Right ventricle myocardium superior (tissue), 1 donor: ENCODE data around the gene COPE. TPM values are rescaled to one million over a fixed set of nuclear protein-coding genes. Genes with fewer than 3 reads are reported as not detected.

Experiments used
- ATAC-seq: fragments of 200-7000 bp; cut with Tn5 transposase; one replicate; pipeline ENCODE4 v1.9.1; 2020; ENCODE audit warnings: mild to moderate bottlenecking; ENCODE audit not compliant: poor library complexity
- DNase-seq: peaks from one replicate; pipeline ENCODE4 v3.0.0-alpha.2; 2020
- intact Hi-C: fragments of 100-400 bp; cut with DNase I; formaldehyde crosslinking; loops from one replicate; pipeline ENCODE4 v1.11.2; 2022
- total RNA-seq: library from RNA; stranded (reverse); fragmentation: NEBNext Ultra II Directional; extraction: Animal tissue kit (Norgen Biotek cat#: 25700); gene quantifications from one replicate; pipeline ENCODE4 v1.2.1, GENCODE V29; 2021
- donor health status: DM: no; HTN: yes; CAD: no; lungs with severe emphysema.

Gene COPE
- total RNA-seq, 1 donor from 2014 or later, result 121 TPM

GRCh38 chr19:18861235-18861634 lies 58.0 kb downstream of the COPE start:
- intact Hi-C loops, result loop anchor here (10.0 kb wide), 1 partner anchor 406 kb away; no protein-coding TSS in a partner anchor
- DNase-seq, result no peak
- no peak for ATAC-seq

GRCh38 chr19:18860725-18861124 lies 58.5 kb downstream of the COPE start:
- intact Hi-C loops, result loop anchor here (10.0 kb wide), 1 partner anchor 406 kb away; no protein-coding TSS in a partner anchor
- ATAC-seq (no peak), DNase-seq (no peak)

- ATAC-seq (no peak), DNase-seq (no peak)
- intact Hi-C loops, result loop anchor here (10.0 kb wide), 1 partner anchor 406 kb away; no protein-coding TSS in a partner anchor
Observed at GRCh38 chr19:18860302-18860700, 58.9 kb downstream of the COPE start.

- no peak for DNase-seq
- intact Hi-C loops, result loop anchor here (10.0 kb wide), 1 partner anchor 405 kb away; no protein-coding TSS in a partner anchor
- ATAC-seq, result peak; percentile 5
Observed at GRCh38 chr19:18859676-18860301, 59.4 kb downstream of the COPE start.

DNA sequence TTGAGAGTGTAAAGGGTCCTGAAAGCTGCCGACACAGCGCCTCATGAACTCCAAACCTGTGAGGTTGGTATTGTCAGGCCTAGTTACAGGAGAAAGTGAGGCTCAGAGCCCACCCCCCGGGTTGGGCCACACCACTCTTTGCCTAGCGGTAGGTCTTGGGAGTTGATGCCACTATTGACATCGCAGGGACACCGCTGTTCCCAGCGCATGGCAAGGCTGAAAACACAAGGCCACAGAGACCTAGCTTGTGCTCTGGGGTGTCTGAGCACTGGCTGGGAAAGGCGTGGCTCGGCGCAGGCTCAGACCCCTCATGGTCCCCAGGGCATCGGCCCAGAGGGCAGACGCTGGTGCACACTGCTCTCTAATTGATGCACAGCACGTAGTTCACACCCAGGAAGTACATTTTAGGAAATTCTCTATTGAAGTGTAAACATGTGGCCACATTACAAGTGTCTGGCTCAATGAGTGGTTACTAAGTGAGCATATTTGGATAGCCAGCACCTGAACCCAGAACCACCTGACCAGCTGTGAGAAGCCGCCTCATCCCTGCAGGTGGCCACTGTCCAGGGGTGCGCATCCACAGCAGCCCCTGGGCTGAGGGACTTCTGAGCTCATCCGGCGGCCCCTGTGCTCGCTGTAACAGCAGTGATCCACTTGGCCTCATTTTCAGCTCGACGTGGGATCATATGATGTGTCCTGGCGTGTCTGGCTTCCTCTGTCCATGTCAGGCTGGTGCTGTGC lies 60.1 kb downstream of the COPE start:
- no peak for DNase-seq
- ATAC-seq, result no peak
- intact Hi-C loops, result no loop called here

GRCh38 chr19:18857223-18857622 lies 62.0 kb downstream of the COPE start:
- DNase-seq (no peak), ATAC-seq (no peak)
- intact Hi-C loops, result no loop called here

GRCh38 chr19:18856385-18857126 lies 62.6 kb downstream of the COPE start:
- ATAC-seq (no peak), DNase-seq (no peak)
- intact Hi-C loops, result no loop called here

DNA sequence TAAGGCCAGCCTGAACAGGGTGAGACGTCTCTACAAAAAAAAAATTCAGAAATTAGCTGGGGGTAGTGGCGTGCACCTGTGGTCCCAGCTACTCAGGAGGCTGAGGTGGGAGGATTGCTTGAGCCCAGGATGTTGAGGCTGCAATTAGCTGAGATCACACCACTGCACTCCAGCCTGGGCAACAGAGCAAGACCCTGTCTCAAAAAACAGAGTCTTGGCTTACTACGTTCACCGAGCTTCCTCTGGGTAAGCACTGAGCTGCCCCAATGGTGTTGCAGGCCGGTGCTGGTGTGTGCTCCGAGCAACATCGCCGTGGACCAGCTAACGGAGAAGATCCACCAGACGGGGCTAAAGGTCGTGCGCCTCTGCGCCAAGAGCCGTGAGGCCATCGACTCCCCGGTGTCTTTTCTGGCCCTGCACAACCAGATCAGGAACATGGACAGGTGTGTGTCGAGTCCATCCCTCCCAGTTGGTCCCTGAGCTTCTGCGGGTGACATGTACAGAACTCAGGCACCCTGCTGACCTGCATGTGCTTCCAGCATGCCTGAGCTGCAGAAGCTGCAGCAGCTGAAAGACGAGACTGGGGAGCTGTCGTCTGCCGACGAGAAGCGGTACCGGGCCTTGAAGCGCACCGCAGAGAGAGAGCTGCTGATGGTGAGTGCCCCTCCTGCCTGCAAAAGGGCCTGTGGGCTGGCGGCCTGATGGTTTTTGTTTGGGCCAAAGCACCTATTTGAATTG lies 63.4 kb downstream of the COPE start:
- ATAC-seq (no peak), DNase-seq (no peak)
- intact Hi-C loops, result no loop called here

- intact Hi-C loops, result no loop called here
- no peak for DNase-seq
- ATAC-seq, result no peak
Observed at GRCh38 chr19:18854982-18855381, 64.2 kb downstream of the COPE start.

- ATAC-seq, result no peak
- intact Hi-C loops, result no loop called here
Observed at GRCh38 chr19:18853755-18854427, 65.3 kb downstream of the COPE start.

GRCh38 chr19:18852648-18853047 lies 66.5 kb downstream of the COPE start:
- DNase-seq, result no peak
- intact Hi-C loops, result no loop called here
- no peak for ATAC-seq

More at GRCh38 chr19:18853755-18854427, 65.3 kb downstream of the COPE start:
- DNase-seq, result no peak

DNA sequence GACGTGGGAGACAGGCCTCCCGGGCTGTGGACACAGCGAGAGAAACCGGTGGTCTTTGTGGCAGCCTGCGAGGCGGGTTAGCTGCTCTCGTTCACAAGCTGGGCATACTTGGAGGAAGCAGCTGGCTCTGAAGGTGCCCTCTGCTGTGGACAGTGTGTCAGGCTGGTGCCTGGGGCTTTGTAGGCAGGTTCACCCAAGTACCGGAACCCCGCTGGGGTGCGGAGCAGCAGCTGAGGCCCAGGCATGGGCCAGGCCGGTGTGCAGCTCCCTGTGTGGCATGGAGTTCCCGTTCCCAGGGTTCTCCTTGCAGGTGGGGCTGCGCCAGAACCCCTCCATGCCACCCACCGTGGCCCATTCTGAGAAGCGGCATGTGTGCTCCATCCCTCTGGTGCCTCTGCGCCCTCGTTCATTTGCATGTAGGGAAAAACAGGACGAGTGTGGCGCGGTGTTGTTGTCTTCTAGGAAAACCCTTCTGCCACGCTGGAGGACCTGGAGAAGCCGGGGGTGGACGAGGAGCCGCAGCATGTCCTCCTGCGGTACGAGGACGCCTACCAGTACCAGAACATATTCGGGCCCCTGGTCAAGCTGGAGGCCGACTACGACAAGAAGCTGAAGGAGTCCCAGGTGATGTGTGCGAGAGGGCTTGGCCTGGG lies 67.4 kb downstream of the COPE start:
- DNase-seq, result no peak
- intact Hi-C loops, result no loop called here

GRCh38 chr19:18850471-18851375 lies 68.5 kb downstream of the COPE start:
- intact Hi-C loops, result no loop called here
- no peak for DNase-seq
- ATAC-seq, result no peak

More for the DNA sequence above, 67.4 kb downstream of the COPE start:
- ATAC-seq, result no peak

GRCh38 chr19:18849838-18850400 lies 69.3 kb downstream of the COPE start:
- ATAC-seq, result no peak
- no peak for DNase-seq
- intact Hi-C loops, result loop anchor here (5.0 kb wide), 1 partner anchor 253 kb away; no protein-coding TSS in a partner anchor
